DND-41 (cell line): ENCODE data around the gene MEX3B.

Source experiments
- ATAC-seq: fragments of 200-7000 bp; cut with Tn5 transposase; 3 replicates; pipeline ENCODE4 v1.9.1; 2021; ENCODE audit warnings: low read depth; ENCODE audit not compliant: insufficient read depth
- DNase-seq: peaks from one replicate; pipeline ENCODE4 v3.0.0-alpha.2; 2020
- H2AFZ ChIP-seq: 2 replicates; pipeline ENCODE4 v1.6.0; 2012; ENCODE audit warnings: low read depth, low read length
- H3K27ac ChIP-seq: 2 replicates; pipeline ENCODE4 v1.5.1; 2012; ENCODE audit warnings: low read length, inconsistent platforms
- H3K27me3 ChIP-seq: fragments of 200-600 bp; sonication (generic); 2 replicates; pipeline ENCODE4 v1.6.0; 2012; ENCODE audit warnings: low read length, mild to moderate bottlenecking, inconsistent platforms; ENCODE audit not compliant: insufficient read depth, poor library complexity
- H3K36me3 ChIP-seq: 2 replicates; pipeline ENCODE4 v1.5.1; 2012; ENCODE audit warnings: low read length, inconsistent platforms; ENCODE audit not compliant: insufficient read depth
- H3K4me1 ChIP-seq: 2 replicates; pipeline ENCODE4 v1.5.1; 2012; ENCODE audit warnings: mild to moderate bottlenecking, low read length; ENCODE audit not compliant: insufficient read depth
- H3K4me2 ChIP-seq: 2 replicates; pipeline ENCODE4 v1.6.0; 2012; ENCODE audit warnings: mild to moderate bottlenecking, moderate library complexity, low read length, inconsistent platforms; ENCODE audit not compliant: insufficient read depth
- H3K4me3 ChIP-seq, 2 experiments: fragments of 200-600 bp in 1 of 2; shearing (Covaris generic) in 1 of 2; 2 replicates each; pipeline ENCODE4 v1.5.1; 2012 to 2016; ENCODE audit warnings: inconsistent platforms in 2 of 2, low read length in 2 of 2, mild to moderate bottlenecking in 2 of 2, low read depth in 1 of 2, moderate library complexity in 1 of 2
- H3K79me2 ChIP-seq: 2 replicates; pipeline ENCODE4 v1.6.0; 2012; ENCODE audit warnings: low read length, inconsistent platforms; ENCODE audit not compliant: insufficient read depth
- H3K9ac ChIP-seq: 2 replicates; pipeline ENCODE4 v1.6.0; 2012; ENCODE audit warnings: low read depth, mild to moderate bottlenecking, inconsistent platforms, low read length, moderate library complexity
- H3K9me3 ChIP-seq: 2 replicates; pipeline ENCODE4 v1.5.1; 2012; ENCODE audit warnings: low read length, moderate library complexity, mild to moderate bottlenecking, inconsistent platforms; ENCODE audit not compliant: insufficient read depth, severe bottlenecking
- H4K20me1 ChIP-seq: 2 replicates; pipeline ENCODE4 v1.6.0; 2012; ENCODE audit warnings: low read length; ENCODE audit not compliant: insufficient read depth
- EZH2 ChIP-seq: IDR thresholded peaks from 3 replicates; pipeline ENCODE4 v1.6.1; 2012; ENCODE audit warnings: borderline replicate concordance, low read depth, mild to moderate bottlenecking, moderate library complexity, low read length, inconsistent platforms; ENCODE audit not compliant: severe bottlenecking
- TF ChIP-seq, protein P1 (sequence below): IDR thresholded peaks from 2 replicates; pipeline ENCODE4 v1.5.1; 2012; ENCODE audit warnings: borderline replicate concordance, low read length, moderate library complexity, mild to moderate bottlenecking; ENCODE audit not compliant: poor library complexity, severe bottlenecking; ENCODE audit errors: extremely low read depth

The MEX3B gene

DNA sequence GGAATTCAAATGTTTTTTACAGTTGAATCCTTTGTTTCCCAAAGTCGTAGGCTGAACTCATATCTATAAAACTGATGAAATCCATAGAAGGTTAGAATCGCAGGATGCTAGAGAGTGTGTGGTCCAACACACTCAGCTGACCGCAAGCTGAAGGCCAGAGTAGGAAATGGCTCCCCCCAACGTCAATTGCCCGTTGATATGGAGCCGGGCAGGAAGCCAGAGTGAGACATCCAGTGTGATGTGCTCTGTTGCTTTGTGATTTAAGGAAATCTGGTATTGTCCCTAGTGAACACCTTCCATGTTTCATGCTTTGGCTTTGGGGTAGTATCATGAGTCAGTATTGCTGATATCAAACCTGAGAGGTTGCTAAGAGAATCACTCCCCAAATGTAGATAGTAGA is 5.8 kb upstream of the MEX3B start:
- Histone ChIP-seq H3K27me3 (peaks cover 16% of the 10 kb centered on the region), H3K9ac (no peak overlapping the region), H3K9me3 (no peaks in the 10 kb centered on the region), H4K20me1 (no peaks in the 10 kb centered on the region), H3K79me2 (no peaks in the 10 kb centered on the region), H3K4me2 (no peak overlapping the region), H3K4me3 (no peak overlapping the region), H3K27ac (no peak overlapping the region), H2AFZ (no peak overlapping the region), H3K36me3 (no peaks in the 10 kb centered on the region), H3K4me1 (peaks cover 9% of the 10 kb centered on the region)
- ATAC-seq, result no peak
- TF ChIP-seq, protein P1, sequence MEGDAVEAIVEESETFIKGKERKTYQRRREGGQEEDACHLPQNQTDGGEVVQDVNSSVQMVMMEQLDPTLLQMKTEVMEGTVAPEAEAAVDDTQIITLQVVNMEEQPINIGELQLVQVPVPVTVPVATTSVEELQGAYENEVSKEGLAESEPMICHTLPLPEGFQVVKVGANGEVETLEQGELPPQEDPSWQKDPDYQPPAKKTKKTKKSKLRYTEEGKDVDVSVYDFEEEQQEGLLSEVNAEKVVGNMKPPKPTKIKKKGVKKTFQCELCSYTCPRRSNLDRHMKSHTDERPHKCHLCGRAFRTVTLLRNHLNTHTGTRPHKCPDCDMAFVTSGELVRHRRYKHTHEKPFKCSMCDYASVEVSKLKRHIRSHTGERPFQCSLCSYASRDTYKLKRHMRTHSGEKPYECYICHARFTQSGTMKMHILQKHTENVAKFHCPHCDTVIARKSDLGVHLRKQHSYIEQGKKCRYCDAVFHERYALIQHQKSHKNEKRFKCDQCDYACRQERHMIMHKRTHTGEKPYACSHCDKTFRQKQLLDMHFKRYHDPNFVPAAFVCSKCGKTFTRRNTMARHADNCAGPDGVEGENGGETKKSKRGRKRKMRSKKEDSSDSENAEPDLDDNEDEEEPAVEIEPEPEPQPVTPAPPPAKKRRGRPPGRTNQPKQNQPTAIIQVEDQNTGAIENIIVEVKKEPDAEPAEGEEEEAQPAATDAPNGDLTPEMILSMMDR, result no peak
- no peak for TF ChIP-seq EZH2
- DNase-seq, result no peak

DNA sequence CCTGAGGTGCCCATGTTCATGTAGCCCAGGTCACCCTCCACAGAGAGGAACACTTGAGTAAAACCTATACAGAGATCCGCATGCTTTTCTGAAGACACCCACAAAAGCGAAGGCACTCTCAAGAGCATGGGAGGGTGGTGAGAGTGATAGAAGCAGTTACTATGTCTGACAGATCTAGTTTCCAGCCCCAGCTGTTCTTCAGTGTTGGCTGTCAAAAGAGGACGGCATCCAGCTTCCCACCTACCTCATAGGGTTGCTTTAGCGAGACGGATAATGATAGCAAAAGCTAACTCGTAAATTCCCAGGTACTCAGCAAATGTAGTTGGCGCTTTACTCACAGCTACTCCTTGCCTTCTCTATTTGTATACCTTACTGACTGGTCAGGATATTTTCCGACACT is 3.0 kb upstream of the MEX3B start:
- H3K27me3 ChIP-seq, result peaks cover 16% of the 10 kb centered on the region
- H4K20me1 ChIP-seq, result peaks cover 9% of the 10 kb centered on the region; the same call in 1 of the 2 replicates
- no peak overlapping the region for H3K9ac ChIP-seq
- H3K79me2 ChIP-seq, result peaks cover 18% of the 10 kb centered on the region
- H3K4me2 ChIP-seq, result no peak overlapping the region
- H3K4me3 ChIP-seq, result no peak overlapping the region
- no peak overlapping the region for H2AFZ ChIP-seq
- ATAC-seq (no peak), DNase-seq (no peak)
- TF ChIP-seq, protein P1, result no peak
- no peak for TF ChIP-seq EZH2
- H3K4me1 ChIP-seq, result peaks cover 20% of the 10 kb centered on the region
- peaks cover 4% of the 10 kb centered on the region for H3K36me3 ChIP-seq
- H3K27ac ChIP-seq, result no peak overlapping the region
- H3K9me3 ChIP-seq, result no peaks in the 10 kb centered on the region

DNA sequence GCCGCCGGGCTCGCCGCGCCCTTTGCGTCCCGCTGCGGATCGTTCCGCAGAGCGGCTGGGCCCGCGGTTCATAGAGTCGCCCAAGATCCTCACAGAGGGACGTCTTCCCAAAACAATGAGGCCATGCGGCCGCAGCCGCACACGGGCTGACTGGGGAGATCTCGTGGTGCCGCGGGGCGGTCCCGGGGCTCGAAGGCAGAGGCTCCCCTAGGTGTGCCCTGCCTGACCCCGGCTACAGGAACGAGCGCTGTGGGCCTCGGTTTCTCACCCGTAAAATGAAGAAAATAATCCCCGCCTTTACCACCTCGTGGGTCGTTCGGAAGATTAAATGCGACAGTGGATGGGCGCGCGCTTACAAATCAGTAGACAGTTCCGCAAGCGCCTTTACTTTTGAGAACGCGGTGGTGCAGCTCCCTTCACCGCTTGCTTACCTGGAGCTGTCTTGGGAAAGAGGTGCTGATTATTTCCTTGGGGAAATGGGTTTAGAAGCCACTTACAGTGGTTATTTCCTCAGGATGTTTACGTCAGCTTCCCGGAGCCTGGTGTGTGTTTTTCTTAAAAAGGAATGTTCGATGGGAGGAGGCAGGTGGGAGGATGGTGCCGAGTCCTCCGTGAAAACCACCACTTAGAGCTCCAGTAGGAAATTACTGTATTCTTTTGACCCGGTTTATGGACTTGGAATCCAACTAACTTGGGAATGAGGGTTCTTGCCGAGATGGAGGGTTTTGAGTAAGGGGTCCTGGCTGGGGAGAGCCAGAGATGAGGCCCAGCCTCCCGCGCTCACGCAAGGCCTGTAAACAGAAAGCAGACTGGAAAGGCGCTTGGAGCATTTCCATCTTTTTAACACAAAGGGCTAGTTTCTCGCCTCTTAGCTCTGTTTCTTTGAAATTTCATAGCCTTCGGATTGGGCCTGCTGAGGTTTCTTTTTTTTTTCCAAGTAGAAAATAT is 1.9 kb upstream of the MEX3B start:
- Histone ChIP-seq H3K4me2 (peak overlapping the region; percentile 72), H3K27ac (peak overlapping the region; percentile 64), H3K9ac (peak overlapping the region; percentile 99), H4K20me1 (peaks cover 18% of the 10 kb centered on the region), H3K9me3 (no peaks in the 10 kb centered on the region), H3K4me1 (peaks cover 30% of the 10 kb centered on the region), H3K27me3 (peaks cover 16% of the 10 kb centered on the region), H3K4me3 (peak overlapping the region; percentile 28 to 84), H3K36me3 (peaks cover 13% of the 10 kb centered on the region), H3K79me2 (peaks cover 18% of the 10 kb centered on the region), H2AFZ (peak overlapping the region; percentile 84)
- TF ChIP-seq EZH2, result no peak
- TF ChIP-seq, protein P1, result no peak
- DNase-seq, result no peak
- ATAC-seq, result peak; percentile 16; the same call in 2 of the 3 replicates
